Measurements from ENCODE around the gene ATAD3B. TPM values are rescaled to one million over a fixed set of nuclear protein-coding genes. Genes with fewer than 3 reads are reported as not detected.
"Not testable (repeated sequence)": the region's sequence is repeated elsewhere in the genome, so short reads cannot be mapped to it uniquely, and the experiment has no call there.

ATAD3B gene
- total and polyA plus RNA-seq, 7 donors: 4.8 to 49.4 (median 11.5) TPM

DNA sequence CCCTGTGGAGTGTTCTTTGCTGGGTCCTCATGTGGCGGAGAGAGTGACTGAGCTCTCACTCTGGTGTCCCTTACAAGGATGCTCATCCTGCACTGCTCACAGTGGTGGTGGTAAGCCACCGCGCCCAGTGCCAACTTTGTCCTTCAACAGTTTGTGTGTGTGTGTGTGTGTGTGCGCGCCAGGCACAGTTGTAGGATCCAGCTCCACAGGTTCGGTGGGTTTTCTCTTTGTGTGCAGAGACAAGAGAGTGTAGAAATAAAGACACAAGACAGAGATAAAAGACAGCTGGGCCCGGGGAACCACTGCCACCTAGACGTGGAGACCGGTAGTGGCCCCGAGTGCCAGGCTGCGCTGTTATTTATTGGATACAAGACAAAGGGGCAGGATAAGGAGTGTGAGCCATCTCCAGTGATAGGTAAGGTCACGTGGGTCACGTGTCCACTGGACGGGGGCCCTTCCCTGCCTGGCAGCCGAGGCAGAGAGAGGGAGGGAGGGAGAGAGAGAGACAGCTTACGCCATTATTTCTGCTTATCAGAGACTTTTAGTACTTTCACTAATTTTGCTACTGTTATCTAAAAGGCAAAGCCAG lies 33.3 kb downstream of the ATAD3B start:
- TF ChIP-seq POLR2AphosphoS5 (IDR thresholded peaks at IDR 0.05): peak in 1 of 4 donors; percentile 17
- TF ChIP-seq, protein P1, sequence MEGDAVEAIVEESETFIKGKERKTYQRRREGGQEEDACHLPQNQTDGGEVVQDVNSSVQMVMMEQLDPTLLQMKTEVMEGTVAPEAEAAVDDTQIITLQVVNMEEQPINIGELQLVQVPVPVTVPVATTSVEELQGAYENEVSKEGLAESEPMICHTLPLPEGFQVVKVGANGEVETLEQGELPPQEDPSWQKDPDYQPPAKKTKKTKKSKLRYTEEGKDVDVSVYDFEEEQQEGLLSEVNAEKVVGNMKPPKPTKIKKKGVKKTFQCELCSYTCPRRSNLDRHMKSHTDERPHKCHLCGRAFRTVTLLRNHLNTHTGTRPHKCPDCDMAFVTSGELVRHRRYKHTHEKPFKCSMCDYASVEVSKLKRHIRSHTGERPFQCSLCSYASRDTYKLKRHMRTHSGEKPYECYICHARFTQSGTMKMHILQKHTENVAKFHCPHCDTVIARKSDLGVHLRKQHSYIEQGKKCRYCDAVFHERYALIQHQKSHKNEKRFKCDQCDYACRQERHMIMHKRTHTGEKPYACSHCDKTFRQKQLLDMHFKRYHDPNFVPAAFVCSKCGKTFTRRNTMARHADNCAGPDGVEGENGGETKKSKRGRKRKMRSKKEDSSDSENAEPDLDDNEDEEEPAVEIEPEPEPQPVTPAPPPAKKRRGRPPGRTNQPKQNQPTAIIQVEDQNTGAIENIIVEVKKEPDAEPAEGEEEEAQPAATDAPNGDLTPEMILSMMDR (IDR thresholded peaks at IDR 0.05): peak; percentile 59 to 75 (median 66)
- H3K9me3 ChIP-seq; intact Hi-C loops (cut with DNase I); H3K36me3 ChIP-seq; H3K27me3 ChIP-seq: not testable (repeated sequence)
- WGBS, 2 donors: 10 to 29% methylated on average over 16 of the region's 16 CpGs
- H3K4me3 ChIP-seq: peak overlapping the region in 3 of 4 donors; percentile 10 to 14 (median 13)
- peak; percentile 88 for DNase-seq
- peaks cover 0 to 14% (median 6%) of the 10 kb centered on the region in 4 donors for H3K4me1 ChIP-seq
- H3K27ac ChIP-seq: peak overlapping the region; percentile 66 to 81 (median 78)

DNA sequence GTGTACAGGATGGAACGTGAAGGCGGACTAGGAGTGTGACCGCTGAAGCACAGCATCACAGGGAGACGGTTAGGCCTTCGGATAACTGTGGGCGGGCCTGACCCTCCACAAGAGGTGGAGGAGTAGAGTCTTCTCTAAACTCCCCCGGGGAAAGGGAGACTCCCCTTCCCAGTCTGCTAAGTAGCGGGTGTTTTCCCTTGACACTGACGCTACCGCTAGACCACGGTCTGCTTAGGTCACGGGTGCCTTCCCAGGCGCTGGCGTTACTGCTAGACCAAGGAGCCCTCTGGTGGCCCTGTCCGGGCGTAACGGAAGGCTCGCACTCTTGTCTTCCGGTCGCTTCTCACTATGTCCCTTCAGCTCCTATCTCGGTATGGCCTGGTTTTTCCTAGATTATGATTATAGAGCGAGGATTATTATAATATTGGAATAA lies 33.8 kb downstream of the ATAD3B start:
- H3K36me3 ChIP-seq; intact Hi-C loops (cut with DNase I); DNase-seq; H3K27me3 ChIP-seq; H3K9me3 ChIP-seq: not testable (repeated sequence)
- peaks cover 0 to 14% (median 6%) of the 10 kb centered on the region in 4 donors for H3K4me1 ChIP-seq
- TF ChIP-seq, protein P1 (IDR thresholded peaks at IDR 0.05): peak in 3 of 4 experiments; percentile 36 to 57 (median 53)
- peak overlapping the region in 3 of 4 donors; percentile 10 to 14 (median 13) for H3K4me3 ChIP-seq
- WGBS, 2 donors: 14 to 15% methylated on average over 16 to 17 of the region's 22 CpGs
- peak overlapping the region; percentile 66 to 81 (median 78) for H3K27ac ChIP-seq

DNA sequence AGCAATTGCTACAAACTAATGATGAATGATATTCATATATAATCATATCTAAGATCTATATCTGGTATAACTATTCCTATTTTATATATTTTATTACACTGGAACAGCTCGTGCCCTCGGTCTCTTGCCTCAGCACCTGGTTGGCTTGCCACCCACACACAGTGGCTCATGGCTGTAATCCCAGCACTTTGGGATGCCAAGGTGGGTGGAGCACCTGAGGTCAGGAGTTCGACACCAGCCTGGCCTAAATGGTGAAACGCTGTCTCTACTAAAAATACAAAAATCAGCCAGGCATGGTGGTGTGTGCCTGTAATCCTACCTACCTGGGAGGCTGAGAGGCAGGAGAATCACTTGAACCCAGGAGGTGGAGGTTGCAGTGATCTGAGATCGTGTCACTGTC lies 34.2 kb downstream of the ATAD3B start:
- DNase-seq; intact Hi-C loops (cut with DNase I); H3K4me3 ChIP-seq; H3K9me3 ChIP-seq; H3K36me3 ChIP-seq; H3K27me3 ChIP-seq: not testable (repeated sequence)
- 62 to 79% methylated on average over 5 of the region's 5 CpGs for WGBS, 2 donors
- Histone ChIP-seq H3K27ac (peak overlapping the region; percentile 66 to 81 (median 78)), H3K4me1 (peaks cover 0 to 16% (median 9%) of the 10 kb centered on the region in 4 donors)

DNA sequence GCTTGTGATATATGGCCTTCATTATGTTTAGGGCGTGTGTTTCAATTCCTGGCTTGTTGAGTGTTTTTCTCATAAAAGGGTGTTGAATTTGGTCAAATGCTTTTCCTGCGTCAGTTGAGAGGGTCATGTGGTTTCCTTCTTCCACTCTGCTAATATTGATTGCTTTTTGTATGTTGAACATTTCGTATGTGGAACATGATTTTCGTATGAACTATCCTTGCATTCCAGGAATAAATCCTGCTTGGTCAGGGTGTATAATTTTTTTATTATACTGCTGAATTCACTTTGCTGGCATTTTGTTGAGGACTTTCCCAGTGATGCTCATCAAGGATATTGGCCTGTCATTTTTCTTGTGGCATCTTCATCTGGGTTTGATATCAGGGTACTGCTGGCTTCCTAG lies 35.7 kb downstream of the ATAD3B start:
- H3K36me3 ChIP-seq: no peaks in the 10 kb centered on the region
- intact Hi-C loops (cut with DNase I): no loop called here
- DNase-seq: no peak
- TF ChIP-seq, protein P1 (IDR thresholded peaks at IDR 0.05): no peak
- no peak for TF ChIP-seq POLR2A (IDR thresholded peaks at IDR 0.05)
- TF ChIP-seq POLR2AphosphoS5 (IDR thresholded peaks at IDR 0.05): no peak
- TF ChIP-seq EP300 (IDR thresholded peaks at IDR 0.05): no peak
- H3K27me3 ChIP-seq: no peaks in the 10 kb centered on the region
- no peak overlapping the region for H3K27ac ChIP-seq
- H3K4me1 ChIP-seq: peaks cover 0 to 23% (median 13%) of the 10 kb centered on the region in 4 donors
- no peak overlapping the region for H3K4me3 ChIP-seq
- no peaks in the 10 kb centered on the region for H3K9me3 ChIP-seq
- 92 to 94% methylated on average over 4 of the region's 4 CpGs for WGBS, 2 donors

DNA sequence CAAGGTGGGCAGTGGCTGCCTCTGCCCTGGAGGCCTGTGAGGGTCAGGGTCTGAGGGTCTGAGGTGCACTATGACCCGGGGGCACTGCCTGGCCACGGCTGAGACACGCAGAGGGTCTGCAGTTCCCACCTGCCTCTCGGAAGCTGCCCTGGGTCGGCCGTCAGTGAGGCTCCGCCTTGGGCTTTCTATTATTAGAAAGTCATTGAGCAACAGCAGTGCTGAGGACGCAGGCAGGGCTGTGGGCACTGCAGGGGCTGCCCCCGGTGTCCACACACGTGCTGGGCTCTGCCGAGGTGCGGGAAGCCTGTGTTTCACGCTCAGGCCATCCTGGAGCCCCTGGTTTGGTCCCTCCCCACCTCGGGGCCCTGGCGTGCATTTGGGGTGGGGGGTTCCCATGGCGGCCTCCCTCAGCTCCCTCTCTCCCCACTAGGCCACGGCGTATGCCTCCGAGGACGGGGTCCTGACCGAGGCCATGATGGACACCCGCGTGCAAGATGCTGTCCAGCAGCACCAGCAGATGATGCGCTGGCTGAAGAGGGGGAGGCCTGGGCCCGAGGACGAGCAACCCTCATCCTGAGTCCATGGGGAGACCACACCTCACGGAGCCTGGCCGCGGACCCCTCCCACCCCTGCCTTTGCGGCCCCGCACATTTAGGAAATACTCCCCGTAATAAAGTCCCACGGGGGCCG lies 37.4 kb downstream of the ATAD3B start:
- WGBS, 2 donors: 82 to 84% methylated on average over 32 to 34 of the region's 34 CpGs
- intact Hi-C loops (cut with DNase I): not testable (repeated sequence)

DNA sequence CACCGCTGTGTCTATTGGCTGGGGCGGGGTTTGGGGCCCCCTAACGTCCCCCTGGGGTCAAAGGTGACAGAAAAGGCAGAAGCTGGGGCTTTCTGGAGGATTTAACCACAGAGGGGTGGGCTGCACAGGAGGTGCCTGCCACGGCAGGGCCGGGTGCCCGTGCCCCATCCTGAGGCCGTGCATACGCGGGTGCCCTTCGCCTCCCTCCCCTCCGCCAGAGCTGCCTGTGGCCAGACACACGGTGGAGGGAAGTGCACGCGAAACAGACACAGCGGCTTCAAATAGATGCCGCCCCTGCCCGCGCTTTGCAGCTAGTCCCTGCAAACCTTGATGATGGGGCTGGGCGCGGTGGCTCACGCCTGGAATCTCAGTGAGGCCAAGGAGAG lies 37.9 kb downstream of the ATAD3B start:
- H3K4me3 ChIP-seq; H3K27me3 ChIP-seq; H3K36me3 ChIP-seq; DNase-seq; H3K27ac ChIP-seq; H3K9me3 ChIP-seq; intact Hi-C loops (cut with DNase I): not testable (repeated sequence)
- 75 to 89% methylated on average over 19 to 21 of the region's 21 CpGs for WGBS, 2 donors
- peaks cover 0 to 30% (median 19%) of the 10 kb centered on the region in 4 donors for H3K4me1 ChIP-seq

More for the DNA sequence above, 37.4 kb downstream of the ATAD3B start:
- not testable (repeated sequence) for H3K27ac ChIP-seq, H3K4me3 ChIP-seq, H3K9me3 ChIP-seq, H3K36me3 ChIP-seq, H3K27me3 ChIP-seq, DNase-seq
- H3K4me1 ChIP-seq: peaks cover 0 to 30% (median 19%) of the 10 kb centered on the region in 4 donors
